Parathyroid adenoma (tissue), 2 donors: Measurements from ENCODE around the gene FBXL7.

ENCODE experiments used
- H2AFZ ChIP-seq: fragments of 300-600 bp; sonication (generic); one replicate; pipeline ENCODE4 v1.7.0; 2017; ENCODE audit warnings: antibody characterized with exemption, mild to moderate bottlenecking
- H3K27ac ChIP-seq: fragments of 300-600 bp; sonication (generic); one replicate; pipeline ENCODE4 v1.7.0; 2017
- H3K27me3 ChIP-seq: fragments of 300-600 bp; sonication (generic); one replicate; pipeline ENCODE4 v1.7.0; 2017; ENCODE audit warnings: low read length; ENCODE audit not compliant: control insufficient read depth, insufficient read depth
- H3K36me3 ChIP-seq: fragments of 300-600 bp; sonication (generic); one replicate; pipeline ENCODE4 v1.7.0; 2017; ENCODE audit warnings: low read length; ENCODE audit not compliant: control insufficient read depth, insufficient read depth
- H3K4me1 ChIP-seq: fragments of 300-600 bp; sonication (generic); one replicate; pipeline ENCODE4 v1.7.0; 2017; ENCODE audit warnings: control low read depth
- H3K4me2 ChIP-seq: fragments of 300-600 bp; sonication (generic); one replicate; pipeline ENCODE4 v1.7.0; 2017; ENCODE audit warnings: low read length
- H3K4me3 ChIP-seq: fragments of 300-600 bp; sonication (generic); one replicate; pipeline ENCODE4 v1.7.0; 2017; ENCODE audit warnings: low read depth, low read length
- H3K79me2 ChIP-seq: fragments of 300-600 bp; sonication (generic); one replicate; pipeline ENCODE4 v1.7.0; 2017; ENCODE audit warnings: control low read depth
- H3K9ac ChIP-seq: fragments of 300-600 bp; sonication (generic); one replicate; pipeline ENCODE4 v1.7.0; 2017; ENCODE audit warnings: mild to moderate bottlenecking
- H3K9me3 ChIP-seq: fragments of 300-600 bp; sonication (generic); one replicate; pipeline ENCODE4 v1.7.0; 2017; ENCODE audit warnings: low read length; ENCODE audit not compliant: control insufficient read depth
- CTCF ChIP-seq: fragments of 300-600 bp; sonication (generic); IDR thresholded peaks from one replicate; pipeline ENCODE4 v1.7.0; 2017; ENCODE audit warnings: antibody characterized with exemption, mild to moderate bottlenecking
- donor health status: primary hyperparathyroidism.

FBXL7 gene

DNA sequence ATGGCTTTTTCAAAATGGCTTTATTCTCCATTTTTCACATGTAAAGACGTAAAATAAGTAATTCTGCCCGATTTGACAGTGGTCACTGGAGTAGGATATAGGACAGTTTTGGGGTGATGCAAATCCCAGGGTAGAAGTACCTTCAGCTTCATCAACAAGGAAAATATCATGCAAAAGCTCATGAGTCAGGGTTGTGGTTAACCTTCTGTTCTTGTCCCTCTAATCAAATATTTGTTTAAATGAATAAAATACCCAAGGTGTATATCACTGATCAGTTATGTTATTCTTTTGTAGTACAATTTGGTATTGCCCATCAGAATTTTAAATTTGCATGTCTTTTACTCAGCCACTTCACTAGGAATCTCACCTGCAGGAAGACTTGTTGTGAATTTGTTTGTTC, 40.0 kb downstream of the FBXL7 start:
- no peaks in the 10 kb centered on the region for H3K27me3 ChIP-seq
- no peak overlapping the region for H3K4me2 ChIP-seq
- no peak overlapping the region for H3K27ac ChIP-seq
- no peak overlapping the region for H3K4me3 ChIP-seq
- H3K4me1 ChIP-seq: no peaks in the 10 kb centered on the region
- TF ChIP-seq CTCF: no peak
- H3K79me2 ChIP-seq: no peaks in the 10 kb centered on the region
- H2AFZ ChIP-seq: no peak overlapping the region
- H3K9me3 ChIP-seq: no peaks in the 10 kb centered on the region
- H3K9ac ChIP-seq: no peak overlapping the region
- H3K36me3 ChIP-seq: no peaks in the 10 kb centered on the region

DNA sequence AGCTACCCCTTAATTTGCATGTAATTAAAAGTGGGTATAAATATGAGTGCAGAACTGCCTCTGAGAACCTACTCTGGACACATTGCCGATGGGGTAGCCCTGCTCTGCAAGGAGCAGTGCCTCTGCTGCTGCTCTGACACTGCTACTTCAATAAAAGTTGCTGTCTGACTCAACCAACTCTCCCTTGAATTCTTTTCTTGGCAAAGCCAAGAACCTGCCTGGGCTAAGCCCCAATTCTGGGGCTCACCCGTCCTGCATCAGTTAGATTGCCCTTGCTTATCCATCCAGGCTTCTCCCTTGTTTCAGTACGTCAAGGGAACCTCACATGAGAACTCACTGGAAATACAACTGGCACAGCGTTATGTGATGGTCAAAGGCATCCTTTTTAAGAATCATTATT, 44.1 kb downstream of the FBXL7 start:
- H3K36me3 ChIP-seq: no peaks in the 10 kb centered on the region
- TF ChIP-seq CTCF: no peak
- H3K4me1 ChIP-seq: no peaks in the 10 kb centered on the region
- H3K27me3 ChIP-seq: no peaks in the 10 kb centered on the region
- H3K4me2 ChIP-seq: no peak overlapping the region
- no peaks in the 10 kb centered on the region for H3K9me3 ChIP-seq
- no peak overlapping the region for H3K27ac ChIP-seq
- H3K4me3 ChIP-seq: no peak overlapping the region
- H2AFZ ChIP-seq: no peak overlapping the region
- H3K79me2 ChIP-seq: no peaks in the 10 kb centered on the region
- H3K9ac ChIP-seq: no peak overlapping the region

DNA sequence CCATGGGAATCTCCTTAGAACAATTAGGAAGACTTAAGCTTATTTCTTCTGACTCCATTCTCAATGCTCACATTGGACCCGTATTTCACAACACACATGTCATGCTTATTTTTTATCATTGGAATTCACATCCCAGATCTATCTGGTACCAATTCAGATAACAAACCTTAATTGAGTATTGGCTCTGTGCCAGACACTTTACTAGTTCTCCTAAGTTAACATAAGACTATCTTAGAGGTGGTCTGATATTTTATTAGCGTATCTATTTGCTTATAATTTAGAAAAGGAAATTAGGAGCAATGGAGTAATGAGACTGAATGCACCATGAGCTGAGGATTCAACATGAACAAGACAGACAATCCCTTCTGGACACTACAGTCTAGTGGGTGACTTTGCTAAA, 45.1 kb downstream of the FBXL7 start:
- Histone ChIP-seq H3K36me3 (no peaks in the 10 kb centered on the region), H3K4me3 (no peak overlapping the region), H3K4me1 (no peaks in the 10 kb centered on the region), H3K79me2 (no peaks in the 10 kb centered on the region), H2AFZ (no peak overlapping the region), H3K9me3 (no peaks in the 10 kb centered on the region), H3K4me2 (no peak overlapping the region), H3K27me3 (no peaks in the 10 kb centered on the region), H3K9ac (no peak overlapping the region), H3K27ac (no peak overlapping the region)
- TF ChIP-seq CTCF: no peak

GRCh38 chr5:15547261-15547839, 47.4 kb downstream of the FBXL7 start:
- no peaks in the 10 kb centered on the region for H3K9me3 ChIP-seq
- no peaks in the 10 kb centered on the region for H3K27me3 ChIP-seq
- H3K4me1 ChIP-seq: no peaks in the 10 kb centered on the region
- no peak overlapping the region for H3K4me2 ChIP-seq
- H3K9ac ChIP-seq: no peak overlapping the region
- H3K79me2 ChIP-seq: no peaks in the 10 kb centered on the region
- no peaks in the 10 kb centered on the region for H3K36me3 ChIP-seq
- H2AFZ ChIP-seq: no peak overlapping the region
- no peak overlapping the region for H3K27ac ChIP-seq
- TF ChIP-seq CTCF: no peak
- H3K4me3 ChIP-seq: no peak overlapping the region

DNA sequence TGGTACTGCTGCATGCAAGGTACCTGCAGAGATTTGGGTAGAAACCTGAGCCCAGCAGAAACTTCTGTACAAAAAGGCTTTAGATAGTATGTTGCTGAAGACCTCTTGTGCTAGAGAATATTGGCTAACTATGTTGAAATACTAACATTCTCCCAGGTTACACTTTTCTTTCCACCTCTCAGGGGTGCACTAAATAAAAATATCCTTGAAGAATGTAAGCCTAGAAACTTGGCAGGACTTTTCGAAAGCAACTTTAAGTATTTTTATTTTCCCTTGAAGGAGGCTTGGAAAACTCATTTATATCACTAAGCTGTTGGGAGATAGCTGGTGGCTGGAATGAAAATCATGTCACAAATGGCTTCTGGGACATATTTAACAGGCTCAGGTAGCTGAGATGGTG, 50.0 kb downstream of the FBXL7 start:
- no peak overlapping the region for H3K27ac ChIP-seq
- H3K79me2 ChIP-seq: no peaks in the 10 kb centered on the region
- no peaks in the 10 kb centered on the region for H3K27me3 ChIP-seq
- H2AFZ ChIP-seq: no peak overlapping the region
- H3K9ac ChIP-seq: no peak overlapping the region
- H3K4me3 ChIP-seq: no peak overlapping the region
- no peak overlapping the region for H3K4me2 ChIP-seq
- H3K36me3 ChIP-seq: no peaks in the 10 kb centered on the region
- no peak for TF ChIP-seq CTCF
- no peaks in the 10 kb centered on the region for H3K9me3 ChIP-seq
- H3K4me1 ChIP-seq: no peaks in the 10 kb centered on the region
